Suprapubic skin (tissue), 4 donors: ENCODE data around the gene GRID2. TPM values are rescaled to one million over a fixed set of nuclear protein-coding genes. Genes with fewer than 3 reads are reported as not detected.

Experiments
- DNase-seq, 2 donors: peaks; one replicate each; pipeline ENCODE4 v3.0.0-alpha.2; 2019; ENCODE audit warnings: low spot score in 2 of 2
- H3K27ac ChIP-seq: fragments of 200-600 bp; sonication (generic); one replicate; pipeline ENCODE4 v1.5.1; 2019
- H3K27me3 ChIP-seq: fragments of 200-600 bp; sonication (generic); one replicate; pipeline ENCODE4 v1.5.1; 2019
- H3K36me3 ChIP-seq: fragments of 200-600 bp; sonication (generic); one replicate; pipeline ENCODE4 v1.5.1; 2019
- H3K4me1 ChIP-seq: fragments of 200-600 bp; sonication (generic); one replicate; pipeline ENCODE4 v1.5.1; 2019
- H3K4me3 ChIP-seq: fragments of 200-600 bp; sonication (generic); one replicate; pipeline ENCODE4 v1.5.1; 2019; ENCODE audit warnings: mild to moderate bottlenecking
- H3K9me3 ChIP-seq: fragments of 200-600 bp; sonication (generic); one replicate; pipeline ENCODE4 v1.5.1; 2019
- EP300 ChIP-seq: sonication (generic); formaldehyde crosslinking; IDR thresholded peaks from one replicate; pipeline ENCODE4 v1.6.1; 2017; ENCODE audit warnings: antibody characterized with exemption
- POLR2A ChIP-seq, 2 donors: fragments of 450-650 bp; IDR thresholded peaks; one replicate each; pipeline ENCODE4 v1.6.1; 2017; ENCODE audit warnings: antibody characterized with exemption in 2 of 2, mild to moderate bottlenecking in 2 of 2, moderate library complexity in 2 of 2
- POLR2AphosphoS5 ChIP-seq, 3 donors: sonication (generic); formaldehyde crosslinking; IDR thresholded peaks; one replicate each; pipeline ENCODE4 v1.6.1; 2017; ENCODE audit warnings: antibody characterized with exemption in 3 of 3
- WGBS: methylation state at CpG from one replicate; pipeline ENCODE4 v1.1.5; 2018; 5-methylcytosine and 5-hydroxymethylcytosine counted together
- total RNA-seq, 4 donors: library from RNA; depleted of rRNA; stranded (reverse); fragments of >200 nt; gene quantifications; one replicate each; pipeline ENCODE4 v1.1.0, GENCODE V29; 2016
- TF ChIP-seq, protein P1 (sequence below), 2 donors: fragments of 200-600 bp in 1 of 2; fragments of 450-650 bp in 1 of 2; sonication (generic) in 1 of 2; IDR thresholded peaks; one replicate each; pipeline ENCODE4 v1.5.1; 2016 to 2019; ENCODE audit warnings: antibody characterized with exemption in 2 of 2, mild to moderate bottlenecking in 1 of 2, moderate library complexity in 1 of 2

The GRID2 gene
- total RNA-seq, 4 donors from 2014 or later, result not detected

DNA sequence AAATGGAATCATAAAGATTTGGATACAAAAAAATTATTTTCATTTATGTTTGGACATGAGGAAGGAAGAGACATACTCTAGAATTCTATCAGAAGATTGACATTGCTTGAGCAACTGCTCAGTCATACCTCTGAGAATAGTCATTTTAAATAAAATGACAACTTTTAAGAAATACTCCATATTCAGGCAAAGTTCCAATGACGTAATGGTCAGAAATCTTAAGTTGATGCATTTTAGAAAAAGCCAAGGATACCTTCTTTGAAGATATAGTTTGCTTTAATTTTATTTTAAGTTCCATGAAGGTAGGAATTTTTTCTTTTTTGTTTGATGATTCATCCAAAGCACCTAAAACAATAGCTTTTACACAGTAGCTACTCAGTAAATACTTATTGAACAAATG is 1414.5 kb downstream of the GRID2 start:
- 86% methylated on average over 1 of the region's 1 CpG for WGBS
- TF ChIP-seq EP300 (no peak), POLR2A (IDR thresholded peaks at IDR 0.05) (no peak), POLR2AphosphoS5 (IDR thresholded peaks at IDR 0.05) (no peak)
- TF ChIP-seq, protein P1, sequence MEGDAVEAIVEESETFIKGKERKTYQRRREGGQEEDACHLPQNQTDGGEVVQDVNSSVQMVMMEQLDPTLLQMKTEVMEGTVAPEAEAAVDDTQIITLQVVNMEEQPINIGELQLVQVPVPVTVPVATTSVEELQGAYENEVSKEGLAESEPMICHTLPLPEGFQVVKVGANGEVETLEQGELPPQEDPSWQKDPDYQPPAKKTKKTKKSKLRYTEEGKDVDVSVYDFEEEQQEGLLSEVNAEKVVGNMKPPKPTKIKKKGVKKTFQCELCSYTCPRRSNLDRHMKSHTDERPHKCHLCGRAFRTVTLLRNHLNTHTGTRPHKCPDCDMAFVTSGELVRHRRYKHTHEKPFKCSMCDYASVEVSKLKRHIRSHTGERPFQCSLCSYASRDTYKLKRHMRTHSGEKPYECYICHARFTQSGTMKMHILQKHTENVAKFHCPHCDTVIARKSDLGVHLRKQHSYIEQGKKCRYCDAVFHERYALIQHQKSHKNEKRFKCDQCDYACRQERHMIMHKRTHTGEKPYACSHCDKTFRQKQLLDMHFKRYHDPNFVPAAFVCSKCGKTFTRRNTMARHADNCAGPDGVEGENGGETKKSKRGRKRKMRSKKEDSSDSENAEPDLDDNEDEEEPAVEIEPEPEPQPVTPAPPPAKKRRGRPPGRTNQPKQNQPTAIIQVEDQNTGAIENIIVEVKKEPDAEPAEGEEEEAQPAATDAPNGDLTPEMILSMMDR (IDR thresholded peaks at IDR 0.05), result no peak
- no peak overlapping the region for H3K27ac ChIP-seq
- H3K4me1 ChIP-seq, result no peaks in the 10 kb centered on the region
- H3K36me3 ChIP-seq, result no peaks in the 10 kb centered on the region
- H3K9me3 ChIP-seq, result no peaks in the 10 kb centered on the region
- DNase-seq, result no peak
- H3K27me3 ChIP-seq, result no peaks in the 10 kb centered on the region
- no peak overlapping the region for H3K4me3 ChIP-seq

- no peak for TF ChIP-seq EP300
- TF ChIP-seq, protein P1 (IDR thresholded peaks at IDR 0.05), result no peak
- TF ChIP-seq POLR2AphosphoS5 (IDR thresholded peaks at IDR 0.05), result no peak
- TF ChIP-seq POLR2A (IDR thresholded peaks at IDR 0.05), result no peak
- no peaks in the 10 kb centered on the region for H3K9me3 ChIP-seq
- DNase-seq, result no peak
These were observed 1415.8 kb downstream of the GRID2 start for GRCh38 chr4:93719552-93719951.

DNA sequence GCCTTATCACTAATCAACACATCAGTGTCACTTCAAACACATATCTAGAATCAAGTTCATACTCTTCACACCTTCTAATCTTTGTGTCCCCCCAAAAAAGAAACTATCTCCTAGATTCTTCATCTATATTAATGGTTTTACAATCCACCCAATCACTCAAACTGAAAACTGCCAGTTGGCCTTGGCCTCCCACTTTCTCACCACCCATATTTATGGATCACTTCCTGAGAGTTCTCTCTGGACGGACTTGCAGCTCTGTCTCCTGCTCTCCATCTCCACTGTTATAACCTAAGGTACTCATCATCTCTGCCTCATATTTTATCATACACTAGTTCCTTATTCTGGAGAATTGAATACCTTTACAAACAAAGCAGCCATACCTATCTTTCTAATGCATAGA is 1418.7 kb downstream of the GRID2 start:
- DNase-seq, result no peak
- H3K4me1 ChIP-seq, result no peaks in the 10 kb centered on the region
- no peak overlapping the region for H3K4me3 ChIP-seq
- WGBS, result 95% methylated on average over 1 of the region's 1 CpG
- no peaks in the 10 kb centered on the region for H3K9me3 ChIP-seq
- no peaks in the 10 kb centered on the region for H3K36me3 ChIP-seq
- TF ChIP-seq POLR2AphosphoS5 (IDR thresholded peaks at IDR 0.05) (no peak), EP300 (no peak), POLR2A (IDR thresholded peaks at IDR 0.05) (no peak)
- TF ChIP-seq, protein P1 (IDR thresholded peaks at IDR 0.05), result no peak
- H3K27me3 ChIP-seq, result no peaks in the 10 kb centered on the region
- no peak overlapping the region for H3K27ac ChIP-seq

More at GRCh38 chr4:93719552-93719951, 1415.8 kb downstream of the GRID2 start:
- H3K27ac ChIP-seq, result no peak overlapping the region
- no peaks in the 10 kb centered on the region for H3K4me1 ChIP-seq
- no peaks in the 10 kb centered on the region for H3K27me3 ChIP-seq
- no peak overlapping the region for H3K4me3 ChIP-seq
- no peaks in the 10 kb centered on the region for H3K36me3 ChIP-seq

DNA sequence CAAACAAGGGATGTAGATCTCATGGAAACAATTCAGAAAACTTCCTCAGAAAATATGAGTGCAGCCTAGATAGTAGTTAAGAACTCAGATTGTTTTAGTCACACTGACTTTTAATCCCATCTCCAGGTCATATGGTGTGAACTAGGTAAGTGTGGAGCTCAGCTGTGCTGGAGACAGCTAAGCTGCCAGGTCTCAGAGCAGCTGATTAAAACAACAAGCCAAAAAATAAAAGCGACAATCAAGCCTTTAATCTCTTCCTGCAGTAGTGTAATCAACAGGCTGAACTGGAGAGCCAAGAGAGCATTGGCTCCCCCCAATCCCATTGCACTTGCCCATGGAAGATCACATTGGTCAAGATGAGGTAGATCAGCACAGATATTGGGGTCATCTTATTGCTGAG is 1426.5 kb downstream of the GRID2 start:
- no peak overlapping the region for H3K4me3 ChIP-seq
- TF ChIP-seq POLR2AphosphoS5 (IDR thresholded peaks at IDR 0.05) (no peak), POLR2A (IDR thresholded peaks at IDR 0.05) (no peak), EP300 (no peak)
- TF ChIP-seq, protein P1 (IDR thresholded peaks at IDR 0.05), result no peak
- no peak overlapping the region for H3K27ac ChIP-seq

DNA sequence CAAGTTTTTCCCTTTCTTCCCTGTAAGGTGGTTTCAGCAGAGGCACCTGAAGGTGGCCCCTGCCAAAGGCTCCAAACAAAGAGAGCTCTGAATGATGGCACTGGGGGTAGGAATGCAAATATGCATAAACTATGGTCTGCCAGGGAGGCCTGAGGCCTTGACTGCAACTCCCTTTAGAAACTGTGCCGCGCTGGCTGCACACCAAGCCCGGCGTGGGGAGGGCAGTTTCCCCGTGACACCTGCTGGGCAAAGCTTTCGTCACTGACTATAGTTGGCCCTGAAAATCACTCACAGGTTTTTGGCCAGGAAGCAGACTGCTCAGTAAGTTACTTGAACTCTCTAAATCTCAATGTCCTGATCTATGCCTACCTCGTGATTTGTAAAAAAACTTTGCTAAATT is 1427.0 kb downstream of the GRID2 start:
- Histone ChIP-seq H3K9me3 (no peaks in the 10 kb centered on the region), H3K27ac (no peak overlapping the region), H3K4me1 (peaks cover 3% of the 10 kb centered on the region), H3K36me3 (no peaks in the 10 kb centered on the region), H3K27me3 (no peaks in the 10 kb centered on the region), H3K4me3 (no peak overlapping the region)
- WGBS, result 73% methylated on average over 6 of the region's 7 CpGs
- TF ChIP-seq, protein P1 (IDR thresholded peaks at IDR 0.05), result no peak
- TF ChIP-seq EP300 (no peak), POLR2AphosphoS5 (IDR thresholded peaks at IDR 0.05) (no peak), POLR2A (IDR thresholded peaks at IDR 0.05) (no peak)
- peak in 1 of 2 donors; percentile 61 for DNase-seq

More for the DNA sequence above, 1426.5 kb downstream of the GRID2 start:
- H3K27me3 ChIP-seq, result no peaks in the 10 kb centered on the region
- H3K36me3 ChIP-seq, result no peaks in the 10 kb centered on the region
- H3K4me1 ChIP-seq, result peaks cover 3% of the 10 kb centered on the region
- WGBS, result 61% methylated on average over 1 of the region's 1 CpG
- no peak for DNase-seq
- H3K9me3 ChIP-seq, result no peaks in the 10 kb centered on the region
